HG02973 (cell line): Measurements from ENCODE around the gene PSMD13.
"Not testable (repeated sequence)": the region's sequence is repeated elsewhere in the genome, so short reads cannot be mapped to it uniquely, and the experiment has no call there.

Source experiments
- ATAC-seq: cut with Tn5 transposase; IDR thresholded peaks from one replicate; pipeline ENCODE4 v1.9.1; 2021; ENCODE audit warnings: moderate library complexity; ENCODE audit not compliant: unreplicated experiment

Gene PSMD13

DNA sequence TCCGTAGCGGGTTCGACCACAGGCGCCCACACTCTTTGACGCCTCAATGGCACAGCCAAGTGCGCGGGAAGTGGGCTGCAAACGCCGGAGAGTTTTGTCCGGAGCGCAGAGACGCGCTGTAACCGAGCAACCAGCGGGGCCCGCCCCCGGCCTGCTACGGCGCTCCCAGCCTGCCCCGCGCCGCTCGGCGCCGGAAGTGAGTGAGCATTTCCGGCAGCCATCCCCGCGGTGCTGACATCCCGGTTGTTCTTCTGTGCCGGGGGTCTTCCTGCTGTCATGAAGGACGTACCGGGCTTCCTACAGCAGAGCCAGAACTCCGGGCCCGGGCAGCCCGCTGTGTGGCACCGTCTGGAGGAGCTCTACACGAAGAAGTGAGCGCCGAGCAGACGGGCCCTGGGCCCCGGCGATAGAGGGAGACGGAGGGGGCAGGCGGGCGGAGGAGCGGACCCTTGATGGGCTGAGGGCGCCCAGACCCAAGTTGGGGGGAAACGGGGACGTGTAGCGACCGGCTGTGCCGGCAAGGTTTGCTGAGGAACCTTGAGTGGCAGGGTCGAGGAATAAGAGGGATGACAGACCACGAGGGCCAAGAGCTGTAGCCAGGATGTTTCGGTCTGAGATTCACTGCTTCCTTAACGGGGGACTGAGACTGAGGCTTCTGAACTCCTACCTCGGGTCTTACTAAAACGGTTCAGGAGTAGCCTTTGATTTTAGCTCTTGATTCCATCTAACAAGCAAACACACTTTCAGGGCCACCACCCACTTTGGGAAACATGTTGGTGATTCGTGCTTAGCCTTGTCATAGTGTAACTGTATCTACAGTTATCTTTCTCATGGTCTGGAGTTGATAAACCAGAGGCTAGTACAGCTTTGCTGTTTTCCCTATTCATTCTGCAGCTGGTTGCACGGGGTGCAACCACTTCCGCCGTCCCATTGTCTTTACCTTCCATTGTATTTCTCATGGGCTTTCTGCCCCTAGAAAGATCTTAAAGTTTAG lies at the start of gene PSMD13:
TSS of gene PSMD13 (plus strand) at position 203 of the 994 bp plus-strand sequence. CDS start at position 277, 74 bp downstream.
- ATAC-seq, result peak; percentile 76

GRCh38 chr11:189200-189783 lies 47.5 kb upstream of the PSMD13 start:
- ATAC-seq, result peak; percentile 25

- peak; percentile 78 for ATAC-seq
Observed at GRCh38 chr11:189843-190311, 46.9 kb upstream of the PSMD13 start.

DNA sequence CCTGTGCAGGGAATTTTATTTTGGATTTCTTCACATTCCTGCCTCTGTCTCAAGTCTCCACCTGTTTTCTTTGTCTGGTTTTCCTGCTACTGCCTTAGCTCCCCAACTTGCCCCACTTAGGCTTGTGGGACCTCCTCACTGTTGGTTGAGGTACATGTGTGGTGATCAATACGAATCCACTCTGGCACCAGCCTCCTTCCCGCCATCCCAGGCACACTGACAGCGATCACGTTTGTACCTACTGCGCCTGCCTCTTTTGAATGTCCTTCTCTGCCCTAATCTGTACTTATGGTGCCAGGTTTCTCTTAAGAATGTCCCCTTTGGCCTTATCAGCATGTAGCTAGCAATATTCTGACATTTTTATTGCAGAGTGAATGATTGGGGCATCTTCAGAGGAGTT lies 46.2 kb upstream of the PSMD13 start:
- ATAC-seq, result not testable (repeated sequence)

DNA sequence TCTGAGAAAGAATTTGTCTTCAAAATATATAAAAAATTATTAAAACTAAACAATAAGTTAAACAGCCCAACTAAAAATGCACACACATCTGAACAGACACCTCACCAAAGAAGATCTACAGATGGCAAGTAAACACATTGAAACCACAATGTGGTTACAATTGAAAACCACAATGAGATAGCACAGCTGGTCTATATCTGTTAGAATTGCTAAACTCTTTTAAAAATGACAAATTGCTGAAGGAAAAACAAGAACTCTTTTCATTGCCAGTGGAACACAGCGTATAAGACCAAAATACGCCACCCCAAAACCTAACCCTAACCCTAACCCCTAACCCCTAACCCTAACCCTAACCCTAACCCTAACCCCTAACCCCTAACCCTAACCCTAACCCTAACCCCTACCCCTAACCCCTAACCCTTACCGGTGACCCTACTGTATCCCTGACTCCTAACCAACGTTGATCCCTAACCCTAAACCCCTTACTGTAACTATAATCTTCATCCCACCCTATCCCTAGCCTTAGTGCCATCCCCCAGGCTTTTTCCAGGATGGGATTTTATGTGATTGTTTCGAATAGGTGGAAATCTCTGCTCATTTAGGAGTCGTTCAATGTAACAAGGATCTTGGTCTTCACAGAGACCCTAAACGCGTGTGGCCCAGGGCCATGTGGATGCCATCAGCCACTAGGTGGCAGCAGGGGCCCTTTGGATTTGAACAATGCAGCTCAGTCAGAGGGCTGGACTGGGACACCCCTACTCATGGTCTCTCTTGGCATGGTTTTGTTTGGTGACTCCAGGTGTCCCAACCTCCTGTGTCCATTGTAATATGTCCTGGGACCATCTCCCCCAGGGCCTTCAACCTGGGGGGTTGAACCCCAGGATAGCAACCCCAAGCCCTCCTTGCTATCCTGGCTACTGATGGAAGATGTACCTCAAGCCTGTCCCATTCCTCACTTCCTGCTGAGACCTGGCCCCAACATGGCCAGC lies 45.0 kb upstream of the PSMD13 start:
- not testable (repeated sequence) for ATAC-seq

DNA sequence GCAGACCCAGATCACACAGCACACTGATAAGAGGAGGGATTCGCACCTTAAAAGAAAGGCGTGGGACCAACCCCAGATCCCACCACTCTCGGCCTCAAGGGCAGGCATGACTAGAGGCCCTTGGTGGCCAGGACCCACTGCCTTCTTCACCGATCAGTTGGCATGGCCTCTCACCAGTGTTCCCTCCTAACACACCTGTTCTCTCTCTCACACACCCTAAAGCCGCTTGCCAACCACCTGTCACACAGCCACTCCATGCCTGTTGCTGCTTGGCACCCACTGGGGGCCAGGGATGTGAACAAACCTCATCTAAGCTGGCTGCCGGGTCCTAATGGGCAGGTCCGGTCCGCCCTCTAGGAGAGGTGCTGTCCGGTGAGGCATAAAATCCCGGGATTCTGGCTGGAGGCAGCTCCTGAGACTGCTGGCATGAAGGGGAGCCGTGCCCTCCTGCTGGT lies 44.1 kb upstream of the PSMD13 start, which contains the start of gene SCGB1C1:
TSS of gene SCGB1C1 (plus strand) at position 405 of the 455 bp plus-strand sequence. CDS start at position 427, 22 bp downstream.
- ATAC-seq, result not testable (repeated sequence)

GRCh38 chr11:193481-193880 lies 43.3 kb upstream of the PSMD13 start:
- ATAC-seq, result not testable (repeated sequence)

GRCh38 chr11:196786-197731 lies 39.7 kb upstream of the PSMD13 start:
- no peak for ATAC-seq

DNA sequence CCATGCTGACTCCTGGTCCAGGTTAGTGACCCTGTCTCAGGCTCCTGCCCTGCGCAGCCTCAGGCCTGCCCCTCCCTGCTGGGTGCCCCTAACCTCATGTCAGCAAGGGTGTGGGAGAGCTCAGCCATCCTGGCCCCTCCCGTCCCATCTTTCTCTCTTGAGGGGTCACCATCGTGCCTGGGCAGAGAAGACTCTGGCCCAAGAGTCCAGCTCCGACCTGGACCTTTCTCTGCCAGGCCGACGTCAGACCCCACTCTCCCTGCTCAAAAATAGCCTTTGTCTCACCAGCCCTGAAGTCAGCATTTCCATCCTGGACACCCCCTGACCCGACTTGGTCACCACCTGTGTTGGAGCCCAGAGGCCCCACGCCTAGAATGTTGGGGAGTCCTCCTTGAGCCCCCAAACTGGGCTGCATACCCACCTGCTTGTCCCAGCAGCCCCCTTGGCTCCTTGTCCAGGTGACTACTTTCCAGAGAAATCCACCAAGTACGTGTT lies 39.0 kb upstream of the PSMD13 start:
- no peak for ATAC-seq

GRCh38 chr11:198236-198806 lies 38.5 kb upstream of the PSMD13 start:
- ATAC-seq, result no peak

DNA sequence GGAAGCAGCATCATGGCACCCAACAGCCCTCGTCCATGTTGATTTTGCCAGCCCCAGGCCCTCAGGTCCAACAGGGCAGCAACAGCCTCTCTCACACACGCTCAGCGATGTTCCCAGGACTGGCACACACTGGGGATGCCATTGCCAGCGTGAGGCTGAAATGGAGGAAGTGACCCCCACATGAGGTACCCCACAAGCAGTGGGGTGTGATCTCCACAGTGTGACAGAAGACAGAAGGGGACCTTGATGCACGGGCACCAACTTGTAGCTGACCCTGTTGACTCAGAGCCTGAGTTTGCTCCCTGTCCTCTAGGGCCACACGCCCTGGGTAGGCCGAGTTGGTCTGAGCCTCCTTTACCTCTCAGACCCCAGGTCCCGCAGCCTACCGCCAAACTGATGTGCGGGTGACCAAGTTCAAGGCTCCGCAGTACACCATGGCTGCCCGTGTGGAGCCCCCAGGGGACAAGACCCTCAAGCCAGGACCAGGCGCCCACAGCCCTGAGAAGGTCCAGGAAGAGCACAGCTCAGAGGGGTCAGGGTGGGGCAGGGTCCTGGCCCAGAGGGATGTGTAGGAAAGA lies 37.7 kb upstream of the PSMD13 start:
- ATAC-seq, result no peak

- ATAC-seq, result no peak
Observed at GRCh38 chr11:199782-200181, 37.0 kb upstream of the PSMD13 start.

GRCh38 chr11:200224-201003 lies 36.4 kb upstream of the PSMD13 start:
- ATAC-seq, result no peak

GRCh38 chr11:201966-202365 lies 34.8 kb upstream of the PSMD13 start:
- no peak for ATAC-seq

GRCh38 chr11:202490-202889 lies 34.3 kb upstream of the PSMD13 start:
- no peak for ATAC-seq

- ATAC-seq, result no peak
Observed at GRCh38 chr11:203056-203944, 33.5 kb upstream of the PSMD13 start.
